ENCODE measurements around the gene TPP2. TPM values are rescaled to one million over a fixed set of nuclear protein-coding genes. Genes with fewer than 3 reads are reported as not detected.

The TPP2 gene
- total RNA-seq, 1 experiment from 2014 or later, result 68.3 TPM

DNA sequence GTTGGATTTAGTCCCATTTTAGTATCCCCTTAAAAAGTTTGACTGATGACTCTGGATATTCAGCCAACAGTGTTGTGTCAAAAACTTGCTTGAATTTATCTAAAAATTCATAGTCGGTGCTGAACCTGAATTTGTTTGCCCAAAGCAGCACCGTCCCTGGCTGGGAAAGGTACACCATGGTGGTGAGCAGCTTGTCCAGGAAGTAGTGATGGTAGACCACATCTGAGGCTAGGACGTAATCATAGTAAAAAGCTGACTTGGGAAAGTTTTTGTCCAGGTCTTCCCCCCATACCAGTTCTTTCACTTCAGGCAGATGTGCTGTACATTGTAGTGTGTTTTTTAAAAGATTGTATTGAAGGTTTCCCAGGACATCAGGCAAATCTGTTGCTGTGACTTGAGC lies 89.2 kb downstream of the TPP2 start (continued):
- TF ChIP-seq, protein P1, sequence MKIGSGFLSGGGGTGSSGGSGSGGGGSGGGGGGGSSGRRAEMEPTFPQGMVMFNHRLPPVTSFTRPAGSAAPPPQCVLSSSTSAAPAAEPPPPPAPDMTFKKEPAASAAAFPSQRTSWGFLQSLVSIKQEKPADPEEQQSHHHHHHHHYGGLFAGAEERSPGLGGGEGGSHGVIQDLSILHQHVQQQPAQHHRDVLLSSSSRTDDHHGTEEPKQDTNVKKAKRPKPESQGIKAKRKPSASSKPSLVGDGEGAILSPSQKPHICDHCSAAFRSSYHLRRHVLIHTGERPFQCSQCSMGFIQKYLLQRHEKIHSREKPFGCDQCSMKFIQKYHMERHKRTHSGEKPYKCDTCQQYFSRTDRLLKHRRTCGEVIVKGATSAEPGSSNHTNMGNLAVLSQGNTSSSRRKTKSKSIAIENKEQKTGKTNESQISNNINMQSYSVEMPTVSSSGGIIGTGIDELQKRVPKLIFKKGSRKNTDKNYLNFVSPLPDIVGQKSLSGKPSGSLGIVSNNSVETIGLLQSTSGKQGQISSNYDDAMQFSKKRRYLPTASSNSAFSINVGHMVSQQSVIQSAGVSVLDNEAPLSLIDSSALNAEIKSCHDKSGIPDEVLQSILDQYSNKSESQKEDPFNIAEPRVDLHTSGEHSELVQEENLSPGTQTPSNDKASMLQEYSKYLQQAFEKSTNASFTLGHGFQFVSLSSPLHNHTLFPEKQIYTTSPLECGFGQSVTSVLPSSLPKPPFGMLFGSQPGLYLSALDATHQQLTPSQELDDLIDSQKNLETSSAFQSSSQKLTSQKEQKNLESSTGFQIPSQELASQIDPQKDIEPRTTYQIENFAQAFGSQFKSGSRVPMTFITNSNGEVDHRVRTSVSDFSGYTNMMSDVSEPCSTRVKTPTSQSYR (CRISPR knock-in tag; IDR thresholded peaks at IDR 0.05), result no peak
- no peak for TF ChIP-seq NFATC4 (CRISPR knock-in tag; IDR thresholded peaks at IDR 0.05)
- TF ChIP-seq, protein P2, sequence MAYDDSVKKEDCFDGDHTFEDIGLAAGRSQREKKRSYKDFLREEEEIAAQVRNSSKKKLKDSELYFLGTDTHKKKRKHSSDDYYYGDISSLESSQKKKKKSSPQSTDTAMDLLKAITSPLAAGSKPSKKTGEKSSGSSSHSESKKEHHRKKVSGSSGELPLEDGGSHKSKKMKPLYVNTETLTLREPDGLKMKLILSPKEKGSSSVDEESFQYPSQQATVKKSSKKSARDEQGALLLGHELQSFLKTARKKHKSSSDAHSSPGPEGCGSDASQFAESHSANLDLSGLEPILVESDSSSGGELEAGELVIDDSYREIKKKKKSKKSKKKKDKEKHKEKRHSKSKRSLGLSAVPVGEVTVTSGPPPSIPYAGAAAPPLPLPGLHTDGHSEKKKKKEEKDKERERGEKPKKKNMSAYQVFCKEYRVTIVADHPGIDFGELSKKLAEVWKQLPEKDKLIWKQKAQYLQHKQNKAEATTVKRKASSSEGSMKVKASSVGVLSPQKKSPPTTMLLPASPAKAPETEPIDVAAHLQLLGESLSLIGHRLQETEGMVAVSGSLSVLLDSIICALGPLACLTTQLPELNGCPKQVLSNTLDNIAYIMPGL (CRISPR knock-in tag; IDR thresholded peaks at IDR 0.05), result no peak
- no peak for TF ChIP-seq NR1H2 (CRISPR knock-in tag; IDR thresholded peaks at IDR 0.05)
- TF ChIP-seq NFE2L1 (CRISPR knock-in tag; IDR thresholded peaks at IDR 0.05), result no peak
- TF ChIP-seq, protein P3, sequence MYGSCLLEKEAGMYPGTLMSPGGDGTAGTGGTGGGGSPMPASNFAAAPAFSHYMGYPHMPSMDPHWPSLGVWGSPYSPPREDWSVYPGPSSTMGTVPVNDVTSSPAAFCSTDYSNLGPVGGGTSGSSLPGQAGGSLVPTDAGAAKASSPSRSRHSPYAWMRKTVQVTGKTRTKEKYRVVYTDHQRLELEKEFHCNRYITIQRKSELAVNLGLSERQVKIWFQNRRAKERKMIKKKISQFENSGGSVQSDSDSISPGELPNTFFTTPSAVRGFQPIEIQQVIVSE (CRISPR knock-in tag; IDR thresholded peaks at IDR 0.05; ENCODE audit: borderline replicate concordance), result no peak

DNA sequence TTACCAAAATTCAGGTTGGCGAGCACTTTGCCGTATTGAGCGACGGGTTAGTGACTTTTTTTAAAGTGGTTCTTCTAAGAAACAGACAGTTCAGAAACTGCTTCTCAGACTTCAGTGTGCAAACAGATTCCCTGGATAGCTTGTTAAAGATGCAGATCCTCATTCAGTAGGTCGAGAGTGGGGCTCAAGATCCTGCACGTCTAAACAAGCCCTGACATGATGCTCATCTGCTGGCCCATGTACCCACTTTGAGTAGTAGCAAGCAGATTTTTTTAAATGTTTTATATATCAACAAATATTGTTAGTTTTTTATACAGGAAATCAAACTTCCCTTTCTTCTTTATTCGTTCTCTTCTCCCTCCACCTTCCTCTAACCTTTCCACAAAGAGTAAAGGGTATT lies 90.7 kb downstream of the TPP2 start:
- no peak for ATAC-seq
- TF ChIP-seq FOXP1 (CRISPR knock-in tag; IDR thresholded peaks at IDR 0.05; ENCODE audit: borderline replicate concordance), result no peak
- TF ChIP-seq, protein P4, sequence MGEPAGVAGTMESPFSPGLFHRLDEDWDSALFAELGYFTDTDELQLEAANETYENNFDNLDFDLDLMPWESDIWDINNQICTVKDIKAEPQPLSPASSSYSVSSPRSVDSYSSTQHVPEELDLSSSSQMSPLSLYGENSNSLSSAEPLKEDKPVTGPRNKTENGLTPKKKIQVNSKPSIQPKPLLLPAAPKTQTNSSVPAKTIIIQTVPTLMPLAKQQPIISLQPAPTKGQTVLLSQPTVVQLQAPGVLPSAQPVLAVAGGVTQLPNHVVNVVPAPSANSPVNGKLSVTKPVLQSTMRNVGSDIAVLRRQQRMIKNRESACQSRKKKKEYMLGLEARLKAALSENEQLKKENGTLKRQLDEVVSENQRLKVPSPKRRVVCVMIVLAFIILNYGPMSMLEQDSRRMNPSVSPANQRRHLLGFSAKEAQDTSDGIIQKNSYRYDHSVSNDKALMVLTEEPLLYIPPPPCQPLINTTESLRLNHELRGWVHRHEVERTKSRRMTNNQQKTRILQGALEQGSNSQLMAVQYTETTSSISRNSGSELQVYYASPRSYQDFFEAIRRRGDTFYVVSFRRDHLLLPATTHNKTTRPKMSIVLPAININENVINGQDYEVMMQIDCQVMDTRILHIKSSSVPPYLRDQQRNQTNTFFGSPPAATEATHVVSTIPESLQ (CRISPR knock-in tag; IDR thresholded peaks at IDR 0.05), result no peak
- TF ChIP-seq ETV6 (CRISPR knock-in tag; IDR thresholded peaks at IDR 0.05), result no peak
- no peak for TF ChIP-seq CBFB (CRISPR knock-in tag; IDR thresholded peaks at IDR 0.05; ENCODE audit: low read depth)
- TF ChIP-seq NR2C2 (CRISPR knock-in tag; IDR thresholded peaks at IDR 0.05), result no peak
- TF ChIP-seq ELF4 (CRISPR knock-in tag; IDR thresholded peaks at IDR 0.05; ENCODE audit: low read depth), result no peak
- no peak for TF ChIP-seq FOXK1 (CRISPR knock-in tag; IDR thresholded peaks at IDR 0.05)
- TF ChIP-seq, protein P5, sequence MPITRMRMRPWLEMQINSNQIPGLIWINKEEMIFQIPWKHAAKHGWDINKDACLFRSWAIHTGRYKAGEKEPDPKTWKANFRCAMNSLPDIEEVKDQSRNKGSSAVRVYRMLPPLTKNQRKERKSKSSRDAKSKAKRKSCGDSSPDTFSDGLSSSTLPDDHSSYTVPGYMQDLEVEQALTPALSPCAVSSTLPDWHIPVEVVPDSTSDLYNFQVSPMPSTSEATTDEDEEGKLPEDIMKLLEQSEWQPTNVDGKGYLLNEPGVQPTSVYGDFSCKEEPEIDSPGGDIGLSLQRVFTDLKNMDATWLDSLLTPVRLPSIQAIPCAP (CRISPR knock-in tag; IDR thresholded peaks at IDR 0.05), result no peak
- TF ChIP-seq, protein P6, sequence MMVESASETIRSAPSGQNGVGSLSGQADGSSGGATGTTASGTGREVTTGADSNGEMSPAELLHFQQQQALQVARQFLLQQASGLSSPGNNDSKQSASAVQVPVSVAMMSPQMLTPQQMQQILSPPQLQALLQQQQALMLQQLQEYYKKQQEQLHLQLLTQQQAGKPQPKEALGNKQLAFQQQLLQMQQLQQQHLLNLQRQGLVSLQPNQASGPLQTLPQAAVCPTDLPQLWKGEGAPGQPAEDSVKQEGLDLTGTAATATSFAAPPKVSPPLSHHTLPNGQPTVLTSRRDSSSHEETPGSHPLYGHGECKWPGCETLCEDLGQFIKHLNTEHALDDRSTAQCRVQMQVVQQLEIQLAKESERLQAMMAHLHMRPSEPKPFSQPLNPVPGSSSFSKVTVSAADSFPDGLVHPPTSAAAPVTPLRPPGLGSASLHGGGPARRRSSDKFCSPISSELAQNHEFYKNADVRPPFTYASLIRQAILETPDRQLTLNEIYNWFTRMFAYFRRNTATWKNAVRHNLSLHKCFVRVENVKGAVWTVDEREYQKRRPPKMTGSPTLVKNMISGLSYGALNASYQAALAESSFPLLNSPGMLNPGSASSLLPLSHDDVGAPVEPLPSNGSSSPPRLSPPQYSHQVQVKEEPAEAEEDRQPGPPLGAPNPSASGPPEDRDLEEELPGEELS (CRISPR knock-in tag; IDR thresholded peaks at IDR 0.05), result no peak
- TF ChIP-seq ZNF121 (CRISPR knock-in tag; IDR thresholded peaks at IDR 0.05), result no peak
- TF ChIP-seq RELA (CRISPR knock-in tag; IDR thresholded peaks at IDR 0.05; ENCODE audit: borderline replicate concordance), result no peak
- TF ChIP-seq GTF2I (CRISPR knock-in tag; conservative IDR thresholded peaks at IDR 0.05), result no peak
- H3K27ac Mint-ChIP-seq, result no peak overlapping the region
- H3K9me3 Mint-ChIP-seq, result no peaks in the 10 kb centered on the region
- no peak overlapping the region for H3K4me3 Mint-ChIP-seq
- peaks cover 36% of the 10 kb centered on the region for H3K4me1 Mint-ChIP-seq
- no peaks in the 10 kb centered on the region for H3K36me3 Mint-ChIP-seq
- ChIA-PET CTCF (no interaction called here), POLR2A (no interaction called here)
- no peaks in the 10 kb centered on the region for H3K27me3 Mint-ChIP-seq (ENCODE audit: low read depth)
- no peak for DNase-seq (ENCODE audit: low spot score)
